Parathyroid adenoma (tissue), 2 donors: ENCODE measurements around the gene SATB1.
A peak's percentile ranks its signal among the peaks of the same experiment; 100 is the strongest.

Experiments used
- H2AFZ ChIP-seq: fragments of 300-600 bp; sonication (generic); one replicate; pipeline ENCODE4 v1.7.0; 2017; ENCODE audit warnings: antibody characterized with exemption, mild to moderate bottlenecking
- H3K27ac ChIP-seq: fragments of 300-600 bp; sonication (generic); one replicate; pipeline ENCODE4 v1.7.0; 2017
- H3K27me3 ChIP-seq: fragments of 300-600 bp; sonication (generic); one replicate; pipeline ENCODE4 v1.7.0; 2017; ENCODE audit warnings: low read length; ENCODE audit not compliant: control insufficient read depth, insufficient read depth
- H3K36me3 ChIP-seq: fragments of 300-600 bp; sonication (generic); one replicate; pipeline ENCODE4 v1.7.0; 2017; ENCODE audit warnings: low read length; ENCODE audit not compliant: control insufficient read depth, insufficient read depth
- H3K4me1 ChIP-seq: fragments of 300-600 bp; sonication (generic); one replicate; pipeline ENCODE4 v1.7.0; 2017; ENCODE audit warnings: control low read depth
- H3K4me2 ChIP-seq: fragments of 300-600 bp; sonication (generic); one replicate; pipeline ENCODE4 v1.7.0; 2017; ENCODE audit warnings: low read length
- H3K4me3 ChIP-seq: fragments of 300-600 bp; sonication (generic); one replicate; pipeline ENCODE4 v1.7.0; 2017; ENCODE audit warnings: low read depth, low read length
- H3K79me2 ChIP-seq: fragments of 300-600 bp; sonication (generic); one replicate; pipeline ENCODE4 v1.7.0; 2017; ENCODE audit warnings: control low read depth
- H3K9ac ChIP-seq: fragments of 300-600 bp; sonication (generic); one replicate; pipeline ENCODE4 v1.7.0; 2017; ENCODE audit warnings: mild to moderate bottlenecking
- H3K9me3 ChIP-seq: fragments of 300-600 bp; sonication (generic); one replicate; pipeline ENCODE4 v1.7.0; 2017; ENCODE audit warnings: low read length; ENCODE audit not compliant: control insufficient read depth
- TF ChIP-seq, protein P1 (sequence below): fragments of 300-600 bp; sonication (generic); IDR thresholded peaks from one replicate; pipeline ENCODE4 v1.7.0; 2017; ENCODE audit warnings: antibody characterized with exemption, mild to moderate bottlenecking
- donor health status: primary hyperparathyroidism.

Gene SATB1

DNA sequence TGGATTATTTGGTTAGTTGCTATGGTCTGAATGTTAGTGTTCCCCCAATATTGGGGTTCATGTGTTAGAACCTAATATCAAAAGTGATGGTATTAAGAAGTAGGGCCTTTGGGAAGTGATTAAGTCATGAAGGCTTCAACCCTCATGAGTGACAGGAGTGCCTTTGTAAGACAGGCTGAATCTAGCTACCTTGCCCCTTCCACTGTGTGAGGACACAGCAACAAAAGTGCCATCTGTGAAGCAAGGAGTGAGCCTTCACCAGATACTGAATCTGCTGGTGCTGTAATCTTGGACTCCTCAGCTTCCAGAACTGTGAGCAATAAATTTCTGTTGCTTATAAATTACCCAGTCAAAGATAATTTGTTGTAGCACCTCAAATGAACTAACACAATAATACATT, 22.6 kb upstream of the SATB1 start:
- H2AFZ ChIP-seq = no peak overlapping the region
- H3K27ac ChIP-seq = no peak overlapping the region
- H3K9me3 ChIP-seq = no peaks in the 10 kb centered on the region
- no peaks in the 10 kb centered on the region for H3K27me3 ChIP-seq
- TF ChIP-seq, protein P1, sequence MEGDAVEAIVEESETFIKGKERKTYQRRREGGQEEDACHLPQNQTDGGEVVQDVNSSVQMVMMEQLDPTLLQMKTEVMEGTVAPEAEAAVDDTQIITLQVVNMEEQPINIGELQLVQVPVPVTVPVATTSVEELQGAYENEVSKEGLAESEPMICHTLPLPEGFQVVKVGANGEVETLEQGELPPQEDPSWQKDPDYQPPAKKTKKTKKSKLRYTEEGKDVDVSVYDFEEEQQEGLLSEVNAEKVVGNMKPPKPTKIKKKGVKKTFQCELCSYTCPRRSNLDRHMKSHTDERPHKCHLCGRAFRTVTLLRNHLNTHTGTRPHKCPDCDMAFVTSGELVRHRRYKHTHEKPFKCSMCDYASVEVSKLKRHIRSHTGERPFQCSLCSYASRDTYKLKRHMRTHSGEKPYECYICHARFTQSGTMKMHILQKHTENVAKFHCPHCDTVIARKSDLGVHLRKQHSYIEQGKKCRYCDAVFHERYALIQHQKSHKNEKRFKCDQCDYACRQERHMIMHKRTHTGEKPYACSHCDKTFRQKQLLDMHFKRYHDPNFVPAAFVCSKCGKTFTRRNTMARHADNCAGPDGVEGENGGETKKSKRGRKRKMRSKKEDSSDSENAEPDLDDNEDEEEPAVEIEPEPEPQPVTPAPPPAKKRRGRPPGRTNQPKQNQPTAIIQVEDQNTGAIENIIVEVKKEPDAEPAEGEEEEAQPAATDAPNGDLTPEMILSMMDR = no peak
- no peaks in the 10 kb centered on the region for H3K4me1 ChIP-seq
- H3K79me2 ChIP-seq = no peaks in the 10 kb centered on the region
- H3K4me3 ChIP-seq = no peak overlapping the region
- no peak overlapping the region for H3K9ac ChIP-seq
- H3K4me2 ChIP-seq = no peak overlapping the region
- H3K36me3 ChIP-seq = no peaks in the 10 kb centered on the region

DNA sequence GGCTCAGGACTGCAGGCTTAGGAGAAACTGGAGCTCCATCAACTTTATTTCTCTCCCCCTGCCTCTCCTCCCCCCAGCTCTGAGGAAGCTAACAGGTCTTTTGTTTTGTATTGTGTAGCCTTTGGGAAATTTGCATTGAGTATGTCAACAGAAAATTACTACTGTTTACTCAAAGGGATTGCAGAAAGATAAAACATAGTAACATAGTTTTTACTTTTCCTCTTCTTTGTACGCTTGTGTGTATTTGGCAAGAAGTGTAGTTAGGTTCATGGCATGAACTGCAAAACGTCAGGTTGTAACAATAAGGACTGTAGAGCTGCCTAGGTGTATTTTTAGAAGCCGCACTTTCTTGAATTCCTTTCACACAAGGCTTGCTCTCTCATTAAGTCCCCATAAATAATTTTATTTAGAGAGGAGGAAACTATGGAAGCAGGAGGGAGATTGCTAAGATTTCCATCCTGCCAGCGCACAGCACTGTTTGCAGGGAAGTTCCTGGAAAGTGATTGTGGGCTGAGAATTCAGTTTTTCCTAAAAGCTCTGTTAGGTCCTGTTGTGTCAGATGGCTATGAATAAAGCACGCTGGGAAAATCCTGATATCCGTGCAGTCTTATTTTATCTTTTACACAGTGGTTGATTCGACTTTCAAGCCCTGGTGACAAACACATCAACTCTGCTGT, 21.1 kb upstream of the SATB1 start:
- H2AFZ ChIP-seq = peak overlapping the region; percentile 83

GRCh38 chr3:18445401-18446148, 20.4 kb upstream of the SATB1 start:
- Histone ChIP-seq H3K9ac (no peak overlapping the region), H3K27ac (no peak overlapping the region), H3K4me1 (no peaks in the 10 kb centered on the region), H3K27me3 (no peaks in the 10 kb centered on the region), H3K4me3 (peak overlapping the region; percentile 6), H3K4me2 (peak overlapping the region; percentile 71), H3K79me2 (no peaks in the 10 kb centered on the region), H2AFZ (peak overlapping the region; percentile 83), H3K9me3 (no peaks in the 10 kb centered on the region), H3K36me3 (no peaks in the 10 kb centered on the region)
- TF ChIP-seq, protein P1 = no peak

More for the DNA sequence above, 21.1 kb upstream of the SATB1 start:
- Histone ChIP-seq H3K27ac (no peak overlapping the region), H3K4me1 (no peaks in the 10 kb centered on the region), H3K4me3 (no peak overlapping the region), H3K4me2 (no peak overlapping the region), H3K27me3 (no peaks in the 10 kb centered on the region), H3K36me3 (no peaks in the 10 kb centered on the region), H3K9ac (no peak overlapping the region), H3K9me3 (no peaks in the 10 kb centered on the region), H3K79me2 (no peaks in the 10 kb centered on the region)
- TF ChIP-seq, protein P1 = no peak

- Histone ChIP-seq H2AFZ (peak overlapping the region; percentile 83), H3K27ac (no peak overlapping the region), H3K4me3 (peak overlapping the region; percentile 61), H3K36me3 (no peaks in the 10 kb centered on the region), H3K4me1 (no peaks in the 10 kb centered on the region), H3K9me3 (no peaks in the 10 kb centered on the region), H3K27me3 (no peaks in the 10 kb centered on the region), H3K4me2 (peak overlapping the region; percentile 71), H3K79me2 (no peaks in the 10 kb centered on the region), H3K9ac (no peak overlapping the region)
- TF ChIP-seq, protein P1 = no peak
Observed at GRCh38 chr3:18444595-18445400, 19.7 kb upstream of the SATB1 start.
